Activated CD4-positive, CD25-positive, alpha-beta regulatory T cell treated with anti-CD3 and anti-CD28 coated beads, Interleukin-2, amount 50 U/mL, for 72 hours (primary cell): Measurements from ENCODE around the gene CAMK1.
A peak's percentile ranks its signal among the peaks of the same experiment; 100 is the strongest.
"Not testable (repeated sequence)": the region's sequence is repeated elsewhere in the genome, so short reads cannot be mapped to it uniquely, and the experiment has no call there.

ENCODE experiments used
- DNase-seq: peaks from one replicate; pipeline ENCODE4 v3.0.0; 2021

Gene CAMK1

GRCh38 chr3:9792405-9793160, 22.8 kb upstream of the CAMK1 start, which contains the start of the genes ARPC4 and TADA3:
Gene ARPC4 (plus strand): TSS chr3:9793082. CDS start chr3:9793122, 40 bp downstream.
Gene TADA3 (minus strand): TSS chr3:9792473. CDS start chr3:9791466, 1,007 bp downstream.
- peak; percentile 92 for DNase-seq

GRCh38 chr3:9791790-9792404, 22.1 kb upstream of the CAMK1 start:
- DNase-seq, result no peak

GRCh38 chr3:9791127-9791526, 21.4 kb upstream of the CAMK1 start:
- no peak for DNase-seq

GRCh38 chr3:9787714-9788113, 18.0 kb upstream of the CAMK1 start:
- no peak for DNase-seq

- no peak for DNase-seq
These were observed 17.3 kb upstream of the CAMK1 start for GRCh38 chr3:9786825-9787669.

GRCh38 chr3:9786209-9786739, 16.5 kb upstream of the CAMK1 start:
- no peak for DNase-seq

- DNase-seq, result no peak
These were observed 15.9 kb upstream of the CAMK1 start for GRCh38 chr3:9785602-9786001.

GRCh38 chr3:9784965-9785364, 15.2 kb upstream of the CAMK1 start:
- no peak for DNase-seq

- no peak for DNase-seq
These were observed 14.2 kb upstream of the CAMK1 start for GRCh38 chr3:9783954-9784353.

GRCh38 chr3:9782770-9783169, 13.0 kb upstream of the CAMK1 start:
- no peak for DNase-seq

- no peak for DNase-seq
These were observed 12.3 kb upstream of the CAMK1 start for GRCh38 chr3:9781978-9782603.

GRCh38 chr3:9781551-9781950, 11.8 kb upstream of the CAMK1 start:
- DNase-seq, result no peak

GRCh38 chr3:9780910-9781309, 11.2 kb upstream of the CAMK1 start:
- no peak for DNase-seq

- no peak for DNase-seq
These were observed 10.7 kb upstream of the CAMK1 start for GRCh38 chr3:9780458-9780812.

- peak; percentile 43 for DNase-seq
These were observed 10.1 kb upstream of the CAMK1 start for GRCh38 chr3:9779721-9780457.

- no peak for DNase-seq
These were observed 9.4 kb upstream of the CAMK1 start for GRCh38 chr3:9779075-9779593.

- DNase-seq, result no peak
These were observed 8.7 kb upstream of the CAMK1 start for GRCh38 chr3:9778143-9779074.

GRCh38 chr3:9777694-9778021, 7.9 kb upstream of the CAMK1 start:
- DNase-seq, result no peak

- no peak for DNase-seq
These were observed 7.3 kb upstream of the CAMK1 start for GRCh38 chr3:9776896-9777693.

GRCh38 chr3:9771007-9771406, 1.3 kb upstream of the CAMK1 start:
- not testable (repeated sequence) for DNase-seq
